OCI-LY1 (cell line): ENCODE results near the gene ZCCHC7.

Experiments
- H2AFZ ChIP-seq: fragments of 200-600 bp; sonication (generic), shearing (Covaris generic); 2 replicates; pipeline ENCODE4 v1.6.0; 2014; ENCODE audit warnings: antibody characterized with exemption, mild to moderate bottlenecking, low read length
- H3F3A ChIP-seq: fragments of 200-600 bp; sonication (generic), shearing (Covaris generic); 2 replicates; pipeline ENCODE4 v1.6.0; 2014; ENCODE audit warnings: mild to moderate bottlenecking, antibody characterized with exemption, low read length, moderate library complexity; ENCODE audit not compliant: insufficient read depth
- H3K27ac ChIP-seq: fragments of 200-600 bp; sonication (generic); 2 replicates; pipeline ENCODE4 v1.5.1; 2014; ENCODE audit warnings: low read length, mixed run types, mild to moderate bottlenecking, low read depth; ENCODE audit not compliant: poor library complexity, severe bottlenecking
- H3K27me3 ChIP-seq: fragments of 200-600 bp; sonication (generic); 2 replicates; pipeline ENCODE4 v1.6.0; 2014; ENCODE audit warnings: antibody characterized with exemption, mild to moderate bottlenecking, low read length, moderate library complexity; ENCODE audit not compliant: insufficient read depth
- H3K36me3 ChIP-seq: fragments of 200-600 bp; sonication (generic); 2 replicates; pipeline ENCODE4 v1.6.1; 2014; ENCODE audit warnings: mild to moderate bottlenecking, antibody characterized with exemption, low read length, moderate library complexity, mixed read lengths; ENCODE audit not compliant: insufficient read depth
- H3K4me1 ChIP-seq: fragments of 200-600 bp; sonication (generic); 2 replicates; pipeline ENCODE4 v1.5.1; 2014; ENCODE audit warnings: mild to moderate bottlenecking, low read length, moderate library complexity; ENCODE audit not compliant: insufficient read depth, severe bottlenecking
- H3K4me2 ChIP-seq: fragments of 200-600 bp; sonication (generic), shearing (Covaris generic); 2 replicates; pipeline ENCODE4 v1.6.1; 2014; ENCODE audit warnings: low read length
- H3K4me3 ChIP-seq: fragments of 200-600 bp; sonication (generic); 2 replicates; pipeline ENCODE4 v1.5.1; 2014; ENCODE audit warnings: low read length, low read depth, mild to moderate bottlenecking, mixed read lengths; ENCODE audit not compliant: poor library complexity, severe bottlenecking
- H3K79me2 ChIP-seq: fragments of 200-600 bp; shearing (Covaris generic); 2 replicates; pipeline ENCODE4 v1.6.1; 2016; ENCODE audit warnings: mixed run types, low read length, mixed read lengths; ENCODE audit not compliant: insufficient read depth
- H3K9ac ChIP-seq: fragments of 200-600 bp; sonication (generic), shearing (Covaris generic); 2 replicates; pipeline ENCODE4 v1.6.1; 2014; ENCODE audit warnings: mild to moderate bottlenecking, low read length, mixed read lengths
- H3K9me2 ChIP-seq: fragments of 200-600 bp; sonication (generic), shearing (Covaris generic); 2 replicates; pipeline ENCODE4 v1.6.1; 2014; ENCODE audit warnings: low read depth, mild to moderate bottlenecking, low read length, mixed read lengths
- H3K9me3 ChIP-seq: fragments of 200-600 bp; shearing (Covaris generic); 2 replicates; pipeline ENCODE4 v1.6.1; 2014; ENCODE audit warnings: low read length, mixed read lengths
- H4K20me1 ChIP-seq: fragments of 200-600 bp; sonication (generic), shearing (Covaris generic); 2 replicates; pipeline ENCODE4 v1.6.0; 2016; ENCODE audit warnings: mild to moderate bottlenecking, low read length; ENCODE audit not compliant: insufficient read depth
- CTCF ChIP-seq: fragments of 200-600 bp; sonication (generic), shearing (Covaris generic); IDR thresholded peaks from 2 replicates; pipeline ENCODE4 v1.5.1; 2017; ENCODE audit warnings: mild to moderate bottlenecking, antibody characterized with exemption, low read length, moderate library complexity, mixed read lengths
- EZH2 ChIP-seq: fragments of 200-600 bp; sonication (generic), shearing (Covaris generic); IDR thresholded peaks from 2 replicates; pipeline ENCODE4 v1.8.0; 2017; ENCODE audit warnings: borderline replicate concordance, mixed run types, mild to moderate bottlenecking, antibody characterized with exemption, low read length, moderate library complexity, mixed read lengths

Gene ZCCHC7

GRCh38 chr9:37292896-37293295 is 172.5 kb downstream of the ZCCHC7 start:
- TF ChIP-seq EZH2: no peak
- TF ChIP-seq CTCF: no peak
- H3K4me1 ChIP-seq: peaks cover 97% of the 10 kb centered on the region
- H2AFZ ChIP-seq: no peak overlapping the region
- H3K4me2 ChIP-seq: peak overlapping the region; percentile 34
- peaks cover 18% of the 10 kb centered on the region for H3F3A ChIP-seq
- H3K36me3 ChIP-seq: peaks cover 18% of the 10 kb centered on the region
- H3K9ac ChIP-seq: peak overlapping the region; percentile 71
- H3K4me3 ChIP-seq: peak overlapping the region; percentile 0
- H3K9me3 ChIP-seq: no peaks in the 10 kb centered on the region
- H3K27ac ChIP-seq: peak overlapping the region; percentile 99
- H3K27me3 ChIP-seq: no peaks in the 10 kb centered on the region
- no peaks in the 10 kb centered on the region for H4K20me1 ChIP-seq
- peaks cover 61% of the 10 kb centered on the region for H3K79me2 ChIP-seq
- H3K9me2 ChIP-seq: no peaks in the 10 kb centered on the region

GRCh38 chr9:37293664-37294524 is 173.5 kb downstream of the ZCCHC7 start:
- peak overlapping the region; percentile 34 for H3K4me2 ChIP-seq
- peak overlapping the region; percentile 71 for H3K9ac ChIP-seq
- H3K27ac ChIP-seq: peak overlapping the region; percentile 99

GRCh38 chr9:37295178-37295577 is 174.8 kb downstream of the ZCCHC7 start:
- Histone ChIP-seq H4K20me1 (no peaks in the 10 kb centered on the region), H3K4me1 (peaks cover 100% of the 10 kb centered on the region), H3K4me3 (peak overlapping the region; percentile 12), H3K79me2 (peaks cover 77% of the 10 kb centered on the region), H3F3A (peaks cover 15% of the 10 kb centered on the region), H3K9me3 (no peaks in the 10 kb centered on the region), H3K27me3 (no peaks in the 10 kb centered on the region), H3K27ac (peak overlapping the region; percentile 99), H3K9me2 (no peaks in the 10 kb centered on the region), H3K36me3 (peaks cover 25% of the 10 kb centered on the region; the same call in 1 of the 2 replicates), H3K4me2 (peak overlapping the region; percentile 34), H3K9ac (peak overlapping the region; percentile 71), H2AFZ (no peak overlapping the region)
- TF ChIP-seq EZH2: no peak
- TF ChIP-seq CTCF: no peak

More at GRCh38 chr9:37293664-37294524, 173.5 kb downstream of the ZCCHC7 start:
- H3K27me3 ChIP-seq: no peaks in the 10 kb centered on the region
- peak overlapping the region; percentile 0 for H3K4me3 ChIP-seq
- H3K9me3 ChIP-seq: no peaks in the 10 kb centered on the region
- H2AFZ ChIP-seq: no peak overlapping the region
- peaks cover 100% of the 10 kb centered on the region for H3K4me1 ChIP-seq
- peaks cover 21% of the 10 kb centered on the region for H3K36me3 ChIP-seq
- H3F3A ChIP-seq: peaks cover 18% of the 10 kb centered on the region
- H3K9me2 ChIP-seq: no peaks in the 10 kb centered on the region
- H3K79me2 ChIP-seq: peaks cover 64% of the 10 kb centered on the region
- TF ChIP-seq EZH2 (no peak), CTCF (no peak)
- no peaks in the 10 kb centered on the region for H4K20me1 ChIP-seq
